Putamen (tissue), 1 donor: ENCODE measurements around the gene WNT2B.

Experiments
- DNase-seq: peaks from one replicate; pipeline ENCODE4 v3.0.0-alpha.2; 2016; ENCODE audit warnings: low spot score

WNT2B gene

GRCh38 chr1:112575154-112575804 lies 66.5 kb downstream of the WNT2B start:
- DNase-seq = no peak

- no peak for DNase-seq
Observed at GRCh38 chr1:112576240-112576639, 67.5 kb downstream of the WNT2B start.
